ENCODE results near the gene MILR1.

Gene MILR1

DNA sequence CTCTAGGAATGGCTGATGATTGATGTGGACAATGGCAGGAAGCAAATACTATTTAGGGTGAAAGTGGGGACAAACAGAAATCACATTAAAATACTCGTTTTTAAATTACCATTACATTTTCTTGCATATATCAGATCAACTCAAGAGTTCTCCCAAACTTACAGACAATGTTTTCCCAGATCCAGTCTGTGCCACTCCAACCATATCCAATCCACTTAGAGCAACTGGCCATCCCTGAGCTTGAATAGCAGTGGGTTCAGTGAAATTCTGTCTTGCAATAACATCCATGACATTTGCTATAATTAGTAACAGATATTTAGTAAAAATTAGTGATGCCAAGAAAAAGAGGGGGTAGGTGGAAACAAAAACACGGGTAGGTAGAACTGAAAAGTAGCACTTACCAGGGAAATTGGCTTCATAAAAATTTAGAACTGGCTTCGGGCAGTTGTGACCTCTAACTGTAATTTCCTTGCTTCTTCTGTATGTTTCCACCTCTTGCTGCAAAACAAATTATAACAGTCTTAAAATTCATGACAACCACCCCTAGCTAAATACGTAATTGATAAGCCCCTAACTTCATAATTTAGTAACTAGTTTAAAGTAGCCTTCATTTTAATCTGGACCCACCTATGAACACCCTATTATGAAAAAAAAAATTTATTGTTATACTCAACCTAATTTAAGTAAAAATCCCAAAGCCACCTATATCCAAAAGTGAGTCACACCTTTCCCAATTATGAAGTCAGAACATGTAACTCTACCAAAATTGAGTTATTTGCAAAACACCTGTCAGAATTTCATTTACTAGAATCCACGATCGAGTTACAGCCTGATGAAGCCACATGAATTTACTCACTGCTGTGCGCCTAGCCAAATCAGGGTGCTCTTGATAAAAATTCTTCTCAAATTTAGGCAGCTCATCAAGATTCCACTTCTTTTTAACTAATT, 55.2 kb downstream of the MILR1 start:
- H3K27ac ChIP-seq: peak overlapping the region; percentile 96
- TF ChIP-seq ZFX (IDR thresholded peaks at IDR 0.05; ENCODE audit: borderline replicate concordance) (no peak), CTCF (IDR thresholded peaks at IDR 0.05) (no peak)

DNA sequence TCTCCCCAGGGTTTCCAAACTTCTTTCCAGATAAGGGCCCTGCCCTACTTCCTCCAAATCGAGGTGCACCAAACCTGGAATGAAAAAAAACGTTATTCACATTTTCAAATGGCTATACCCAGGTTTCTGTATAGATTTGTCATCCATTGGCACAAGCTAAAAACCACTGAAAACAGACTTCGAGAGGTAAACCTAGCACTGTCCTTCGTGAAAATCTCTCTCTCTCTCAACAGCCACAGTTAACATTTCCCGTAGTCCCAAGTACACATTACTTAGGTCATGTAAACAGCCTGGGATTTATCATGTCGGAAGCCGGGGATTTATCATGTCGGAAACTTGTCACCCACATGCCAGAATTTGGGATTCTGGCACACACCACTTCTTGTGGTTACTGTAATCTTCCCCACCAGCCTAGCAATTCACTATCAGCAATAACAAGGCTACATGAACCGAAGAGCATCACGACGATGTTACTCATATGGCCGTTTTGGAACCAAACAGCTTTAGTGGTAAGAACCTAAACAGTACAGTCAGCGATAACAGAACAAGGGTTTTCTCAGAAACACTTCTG, 55.9 kb downstream of the MILR1 start:
- TF ChIP-seq ZFX (IDR thresholded peaks at IDR 0.05; ENCODE audit: borderline replicate concordance): no peak
- no peak for TF ChIP-seq CTCF (IDR thresholded peaks at IDR 0.05)
- peak overlapping the region; percentile 96 for H3K27ac ChIP-seq

DNA sequence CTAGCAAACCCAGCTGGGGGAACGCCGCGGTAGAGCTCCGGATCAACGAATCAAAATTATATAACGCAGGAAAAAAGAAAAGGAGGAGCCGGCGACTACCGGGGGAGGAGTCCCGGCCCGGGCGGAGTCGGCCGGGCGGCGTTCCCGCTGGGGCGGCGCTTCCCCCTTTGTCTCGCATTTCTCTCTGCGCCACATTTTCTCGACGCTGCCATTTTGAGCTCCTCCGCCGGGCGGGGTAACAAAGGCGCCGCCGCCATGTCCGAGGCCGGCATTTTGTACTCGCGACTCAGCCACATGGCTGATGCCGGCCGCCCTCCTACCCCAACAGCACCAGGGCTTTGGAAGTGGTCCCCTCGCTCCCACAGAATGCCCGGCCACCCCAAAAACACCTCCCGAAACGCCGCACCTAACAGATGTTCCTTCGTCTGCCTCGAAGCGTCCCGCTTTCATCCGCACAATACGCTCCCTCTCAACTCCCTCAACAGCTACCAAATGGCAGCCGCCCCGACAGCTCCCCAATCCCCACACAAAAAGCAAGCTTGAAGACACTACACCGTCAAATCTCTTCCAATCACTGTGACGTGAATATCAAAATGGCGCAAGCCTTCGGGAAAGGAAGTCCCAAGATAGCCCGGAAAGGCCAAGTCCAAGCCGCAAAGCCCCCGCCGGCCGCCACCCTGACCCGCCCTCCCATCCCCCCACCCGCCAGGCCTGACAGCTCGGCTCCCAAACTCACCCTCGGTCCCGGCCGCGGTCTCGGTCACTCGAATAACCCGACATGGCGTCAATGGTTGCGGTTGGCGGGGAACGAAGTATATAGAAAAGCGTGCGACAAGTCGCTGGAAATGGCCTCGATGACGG, 56.7 kb downstream of the MILR1 start:
- TF ChIP-seq CTCF (IDR thresholded peaks at IDR 0.05) (no peak), ZFX (IDR thresholded peaks at IDR 0.05; ENCODE audit: borderline replicate concordance) (no peak)
- peak overlapping the region; percentile 96 for H3K27ac ChIP-seq

- peak within 1 kb of the TSS; percentile 96 for H3K27ac ChIP-seq
- TF ChIP-seq CTCF (IDR thresholded peaks at IDR 0.05) (no peak), ZFX (IDR thresholded peaks at IDR 0.05; ENCODE audit: borderline replicate concordance) (no peak)
Measured at GRCh38 chr17:64506201-64506575, 57.3 kb downstream of the MILR1 start, which contains the start of gene DDX5. Gene DDX5 (minus strand): TSS chr17:64506289. CDS start chr17:64506119, 170 bp downstream.

DNA sequence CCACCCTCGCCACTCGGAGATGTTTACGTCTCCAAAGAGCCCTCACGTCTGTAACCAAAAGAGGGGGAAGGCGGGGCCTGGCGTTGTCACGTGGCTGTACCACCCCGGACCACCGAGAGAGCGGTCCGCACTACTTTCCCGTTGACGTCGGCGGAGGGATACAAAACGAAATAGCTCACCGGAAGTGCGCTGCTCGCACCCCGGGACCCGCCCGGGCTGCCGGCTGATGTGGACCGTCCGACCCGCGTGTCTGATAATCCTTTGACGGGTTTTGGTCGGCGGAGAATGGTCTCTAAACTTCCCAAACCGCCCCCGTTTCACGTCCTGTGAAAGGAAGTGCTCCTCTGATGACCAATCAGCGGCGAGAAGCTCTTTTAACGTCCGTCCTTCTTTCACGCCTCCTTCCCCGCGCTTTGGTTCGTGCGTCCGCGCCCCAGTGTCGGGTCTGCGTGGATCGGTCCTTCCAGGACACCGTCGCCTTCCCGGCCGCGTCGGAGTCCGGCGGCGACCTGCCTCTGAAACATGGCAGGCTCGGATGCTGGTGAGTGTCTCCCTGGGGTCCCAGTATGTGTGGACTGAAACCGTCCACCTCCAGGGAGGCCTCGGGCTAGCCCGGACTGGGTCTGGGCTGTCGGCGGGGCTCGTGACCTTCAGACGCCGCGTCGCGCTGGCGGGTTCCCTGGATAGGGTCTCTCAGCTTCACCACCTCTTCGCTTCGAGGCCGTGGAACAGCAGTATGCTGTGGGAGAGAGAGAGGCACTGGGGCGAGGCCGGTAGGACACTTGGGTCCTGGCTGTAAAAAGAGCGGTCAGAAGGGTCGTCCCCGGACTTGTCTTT, 57.9 kb downstream of the MILR1 start, which contains the start of gene CEP95:
Gene CEP95 (plus strand): TSS at position 402 of the 837 bp plus-strand sequence. CDS start 121 bp downstream, at position 523.
- peak within 1 kb of the TSS; percentile 96 for H3K27ac ChIP-seq
- TF ChIP-seq CTCF (IDR thresholded peaks at IDR 0.05) (no peak), ZFX (IDR thresholded peaks at IDR 0.05; ENCODE audit: borderline replicate concordance) (no peak)

- TF ChIP-seq CTCF (IDR thresholded peaks at IDR 0.05) (peak; percentile 79), ZFX (IDR thresholded peaks at IDR 0.05; ENCODE audit: borderline replicate concordance) (no peak)
- H3K27ac ChIP-seq: peak overlapping the region; percentile 96
Measured at GRCh38 chr17:64507413-64507782, 58.5 kb downstream of the MILR1 start.
